GM23338 (cell line): ENCODE results near the gene PPP5C. TPM values are rescaled to one million over a fixed set of nuclear protein-coding genes. Genes with fewer than 3 reads are reported as not detected.
A peak's percentile ranks its signal among the peaks of the same experiment; 100 is the strongest.

Experiments
- ATAC-seq: fragments of 200-7000 bp; cut with Tn5 transposase; 3 replicates; pipeline ENCODE4 v1.9.1; 2020
- DNase-seq: peaks from one replicate; pipeline ENCODE4 v3.0.0-alpha.2; 2015; ENCODE audit warnings: low spot score
- H2AFZ ChIP-seq: fragments of 200-600 bp; sonication (generic); 2 replicates; pipeline ENCODE4 v1.8.0; 2016; ENCODE audit warnings: antibody characterized with exemption, mild to moderate bottlenecking, moderate library complexity
- H3F3A ChIP-seq: fragments of 200-600 bp; sonication (generic); replicated peaks from 2 replicates; pipeline ENCODE4 v1.8.0; 2017; ENCODE audit warnings: antibody characterized with exemption, mixed run types, low read depth
- H3K27ac ChIP-seq: fragments of 200-600 bp; sonication (generic); 2 replicates; pipeline ENCODE4 v1.6.1; 2016; ENCODE audit warnings: low read depth
- H3K27me3 ChIP-seq: fragments of 200-600 bp; sonication (generic); 2 replicates; pipeline ENCODE4 v1.8.0; 2016; ENCODE audit warnings: mild to moderate bottlenecking, mixed run types, moderate library complexity; ENCODE audit not compliant: insufficient read depth
- H3K36me3 ChIP-seq: fragments of 200-600 bp; sonication (generic); 2 replicates; pipeline ENCODE4 v1.8.0; 2016; ENCODE audit warnings: mild to moderate bottlenecking; ENCODE audit not compliant: insufficient read depth
- H3K4me1 ChIP-seq: fragments of 200-600 bp; sonication (generic); 2 replicates; pipeline ENCODE4 v1.8.0; 2016; ENCODE audit warnings: mild to moderate bottlenecking, moderate library complexity; ENCODE audit not compliant: insufficient read depth
- H3K4me2 ChIP-seq: fragments of 200-600 bp; sonication (generic); 2 replicates; pipeline ENCODE4 v1.7.1; 2017; ENCODE audit warnings: mixed run types
- H3K4me3 ChIP-seq: fragments of 200-600 bp; sonication (generic); 2 replicates; pipeline ENCODE4 v1.6.1; 2016; ENCODE audit warnings: mixed run types
- H3K79me2 ChIP-seq: fragments of 200-600 bp; sonication (generic); replicated peaks from 2 replicates; pipeline ENCODE4 v1.8.0; 2017; ENCODE audit warnings: mild to moderate bottlenecking; ENCODE audit not compliant: insufficient read depth
- H3K9me2 ChIP-seq: fragments of 200-600 bp; sonication (generic); 2 replicates; pipeline ENCODE4 v1.8.0; 2017; ENCODE audit not compliant: insufficient read depth
- H4K20me1 ChIP-seq: fragments of 200-600 bp; sonication (generic); replicated peaks from 2 replicates; pipeline ENCODE4 v1.8.0; 2017; ENCODE audit warnings: mild to moderate bottlenecking; ENCODE audit not compliant: insufficient read depth
- H3K27ac Mint-ChIP-seq: 2 replicates; pipeline ENCODE4 v1.8.0; 2020; ENCODE audit warnings: inconsistent platforms, mild to moderate bottlenecking, moderate library complexity, mixed read lengths
- H3K27me3 Mint-ChIP-seq: 3 replicates; pipeline ENCODE4 v1.8.0; 2022; ENCODE audit warnings: low read depth, mild to moderate bottlenecking, moderate library complexity, mixed read lengths, inconsistent platforms; ENCODE audit not compliant: insufficient read depth, poor library complexity
- H3K36me3 Mint-ChIP-seq: 3 replicates; pipeline ENCODE4 v1.8.0; 2021; ENCODE audit warnings: low read depth, mild to moderate bottlenecking, inconsistent platforms, moderate library complexity, mixed read lengths
- H3K4me1 Mint-ChIP-seq: 3 replicates; pipeline ENCODE4 v1.8.0; 2020; ENCODE audit warnings: mild to moderate bottlenecking, inconsistent platforms, mixed read lengths
- H3K4me3 Mint-ChIP-seq: 3 replicates; pipeline ENCODE4 v1.8.0; 2021; ENCODE audit warnings: moderate library complexity, mild to moderate bottlenecking, inconsistent platforms, mixed read lengths
- H3K9me3 Mint-ChIP-seq: 3 replicates; pipeline ENCODE4 v1.8.0; 2020; ENCODE audit warnings: moderate library complexity, mild to moderate bottlenecking, inconsistent platforms, mixed read lengths
- CREB1 ChIP-seq: fragments of 250-450 bp; sonication (Bioruptor Pico); IDR thresholded peaks from 2 replicates; pipeline ENCODE4 v1.5.0; 2020; ENCODE audit warnings: low read depth, mild to moderate bottlenecking, moderate library complexity
- ETS1 ChIP-seq: IDR thresholded peaks from 2 replicates; pipeline ENCODE4 v1.6.1; 2016; ENCODE audit warnings: antibody characterized with exemption
- EZH2 ChIP-seq: fragments of 200-600 bp; sonication (generic); IDR thresholded peaks from one replicate; pipeline ENCODE4 v1.8.0; 2017; ENCODE audit warnings: antibody characterized with exemption, mild to moderate bottlenecking, low read depth; ENCODE audit not compliant: unreplicated experiment
- EZH2phosphoT487 ChIP-seq: fragments of 200-600 bp; sonication (generic); IDR thresholded peaks from one replicate; pipeline ENCODE4 v1.8.1; 2018; ENCODE audit warnings: antibody characterized with exemption; ENCODE audit not compliant: unreplicated experiment
- JUNB ChIP-seq: IDR thresholded peaks from one replicate; pipeline ENCODE4 v1.6.1; 2016; ENCODE audit warnings: antibody characterized with exemption; ENCODE audit not compliant: unreplicated experiment
- POLR2AphosphoS5 ChIP-seq: IDR thresholded peaks from 2 replicates; pipeline ENCODE4 v1.6.1; 2016; ENCODE audit warnings: antibody characterized with exemption, low read depth
- STAT1 ChIP-seq: IDR thresholded peaks from one replicate; pipeline ENCODE4 v1.6.1; 2016; ENCODE audit warnings: antibody characterized with exemption; ENCODE audit not compliant: unreplicated experiment
- polyA plus RNA-seq: library from polyadenylated mRNA; unstranded; fragments of >200 nt; fragmentation: Nextera tagmentation; extraction: Ambion mirVana; gene quantifications from 2 replicates; pipeline ENCODE4 v1.2.1, GENCODE V29; 2016
- total RNA-seq: library from RNA; depleted of rRNA; stranded (reverse); fragments of >200 nt; shearing (Covaris generic); gene quantifications from 2 replicates; pipeline ENCODE4 v1.2.3, GENCODE V29; 2014
- TF ChIP-seq, protein P1 (sequence below), 2 experiments: fragments of 200-600 bp in 1 of 2; sonication (generic) in 1 of 2; conservative IDR thresholded peaks; 2 replicates each; pipeline versions ENCODE4 v1.5.1 to v1.6.1; 2016 to 2017; ENCODE audit warnings: antibody characterized with exemption in 2 of 2, low read depth in 2 of 2, mild to moderate bottlenecking in 2 of 2, moderate library complexity in 1 of 2
- TF ChIP-seq, protein P2 (sequence below): IDR thresholded peaks from one replicate; pipeline ENCODE4 v1.6.1; 2018; ENCODE audit warnings: antibody characterized with exemption; ENCODE audit not compliant: unreplicated experiment

The PPP5C gene
- total and polyA plus RNA-seq, 2 experiments from 2014 or later: 51.6 to 123 TPM

DNA sequence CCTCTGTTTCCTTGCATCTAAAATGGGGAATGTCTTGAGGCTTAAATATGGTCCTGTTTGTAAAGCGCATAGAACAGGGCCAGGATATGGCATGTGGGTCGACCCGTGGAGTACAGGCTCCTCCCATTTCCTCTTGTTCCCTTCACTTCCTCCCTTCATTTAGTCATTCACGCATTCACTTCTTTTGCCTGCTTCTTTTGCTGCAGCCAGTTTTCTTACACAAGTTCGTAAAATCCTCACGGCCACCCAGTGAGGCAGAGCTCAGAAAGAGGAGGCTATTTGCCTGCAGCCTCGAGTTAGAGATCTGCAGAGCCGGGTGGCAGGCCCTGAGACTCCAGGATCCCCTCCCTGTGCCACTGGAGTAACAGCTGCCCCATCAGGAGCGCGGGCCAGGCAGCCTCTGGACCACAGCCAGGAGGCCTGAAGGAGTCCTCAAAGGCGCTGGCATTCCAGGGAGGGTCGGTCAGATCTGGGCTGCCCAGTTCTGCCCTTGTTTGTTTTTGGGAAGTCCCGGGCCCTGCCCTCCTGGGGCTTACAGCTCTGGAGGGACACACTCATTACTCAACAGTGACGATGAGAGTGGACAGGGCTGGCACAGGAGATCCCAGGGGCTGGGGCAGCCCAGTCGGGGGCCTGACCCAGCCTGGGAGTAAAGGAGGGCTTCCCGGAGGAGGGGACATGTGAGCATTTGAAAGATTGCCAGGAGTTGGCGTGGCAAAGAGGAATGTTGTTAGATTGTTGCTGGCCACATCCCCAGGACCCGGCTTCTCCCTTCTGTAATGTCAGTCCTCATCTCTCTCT, 4.6 kb downstream of the PPP5C start:
- DNase-seq (peak; percentile 27), ATAC-seq (no peak)
- H3K4me2 ChIP-seq: peak overlapping the region; percentile 55
- H3K79me2 ChIP-seq: peaks cover 62% of the 10 kb centered on the region
- Mint-ChIP-seq H3K27me3 (peaks cover 16% of the 10 kb centered on the region), H3K4me1 (peaks cover 44% of the 10 kb centered on the region), H3K9me3 (no peaks in the 10 kb centered on the region), H3K4me3 (peak overlapping the region; percentile 2; the same call in 1 of the 3 replicates), H3K27ac (peak overlapping the region; percentile 32), H3K36me3 (peaks cover 47% of the 10 kb centered on the region)
- no peaks in the 10 kb centered on the region for H3K27me3 ChIP-seq
- H3K4me3 ChIP-seq: no peak overlapping the region
- H3K36me3 ChIP-seq: peaks cover 13% of the 10 kb centered on the region
- H2AFZ ChIP-seq: no peak overlapping the region
- no peaks in the 10 kb centered on the region for H3K9me2 ChIP-seq
- peak overlapping the region; percentile 78; the same call in 1 of the 2 replicates for H3K27ac ChIP-seq
- no peaks in the 10 kb centered on the region for H3F3A ChIP-seq
- peaks cover 20% of the 10 kb centered on the region for H4K20me1 ChIP-seq
- TF ChIP-seq EZH2: no peak
- TF ChIP-seq CREB1 (CRISPR knock-in tag): no peak
- TF ChIP-seq, protein P1, sequence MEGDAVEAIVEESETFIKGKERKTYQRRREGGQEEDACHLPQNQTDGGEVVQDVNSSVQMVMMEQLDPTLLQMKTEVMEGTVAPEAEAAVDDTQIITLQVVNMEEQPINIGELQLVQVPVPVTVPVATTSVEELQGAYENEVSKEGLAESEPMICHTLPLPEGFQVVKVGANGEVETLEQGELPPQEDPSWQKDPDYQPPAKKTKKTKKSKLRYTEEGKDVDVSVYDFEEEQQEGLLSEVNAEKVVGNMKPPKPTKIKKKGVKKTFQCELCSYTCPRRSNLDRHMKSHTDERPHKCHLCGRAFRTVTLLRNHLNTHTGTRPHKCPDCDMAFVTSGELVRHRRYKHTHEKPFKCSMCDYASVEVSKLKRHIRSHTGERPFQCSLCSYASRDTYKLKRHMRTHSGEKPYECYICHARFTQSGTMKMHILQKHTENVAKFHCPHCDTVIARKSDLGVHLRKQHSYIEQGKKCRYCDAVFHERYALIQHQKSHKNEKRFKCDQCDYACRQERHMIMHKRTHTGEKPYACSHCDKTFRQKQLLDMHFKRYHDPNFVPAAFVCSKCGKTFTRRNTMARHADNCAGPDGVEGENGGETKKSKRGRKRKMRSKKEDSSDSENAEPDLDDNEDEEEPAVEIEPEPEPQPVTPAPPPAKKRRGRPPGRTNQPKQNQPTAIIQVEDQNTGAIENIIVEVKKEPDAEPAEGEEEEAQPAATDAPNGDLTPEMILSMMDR (conservative IDR thresholded peaks at IDR 0.05; ENCODE audit: low read depth in 2 of 2): no peak
- TF ChIP-seq JUNB: no peak
- TF ChIP-seq EZH2phosphoT487: no peak
- TF ChIP-seq, protein P2, sequence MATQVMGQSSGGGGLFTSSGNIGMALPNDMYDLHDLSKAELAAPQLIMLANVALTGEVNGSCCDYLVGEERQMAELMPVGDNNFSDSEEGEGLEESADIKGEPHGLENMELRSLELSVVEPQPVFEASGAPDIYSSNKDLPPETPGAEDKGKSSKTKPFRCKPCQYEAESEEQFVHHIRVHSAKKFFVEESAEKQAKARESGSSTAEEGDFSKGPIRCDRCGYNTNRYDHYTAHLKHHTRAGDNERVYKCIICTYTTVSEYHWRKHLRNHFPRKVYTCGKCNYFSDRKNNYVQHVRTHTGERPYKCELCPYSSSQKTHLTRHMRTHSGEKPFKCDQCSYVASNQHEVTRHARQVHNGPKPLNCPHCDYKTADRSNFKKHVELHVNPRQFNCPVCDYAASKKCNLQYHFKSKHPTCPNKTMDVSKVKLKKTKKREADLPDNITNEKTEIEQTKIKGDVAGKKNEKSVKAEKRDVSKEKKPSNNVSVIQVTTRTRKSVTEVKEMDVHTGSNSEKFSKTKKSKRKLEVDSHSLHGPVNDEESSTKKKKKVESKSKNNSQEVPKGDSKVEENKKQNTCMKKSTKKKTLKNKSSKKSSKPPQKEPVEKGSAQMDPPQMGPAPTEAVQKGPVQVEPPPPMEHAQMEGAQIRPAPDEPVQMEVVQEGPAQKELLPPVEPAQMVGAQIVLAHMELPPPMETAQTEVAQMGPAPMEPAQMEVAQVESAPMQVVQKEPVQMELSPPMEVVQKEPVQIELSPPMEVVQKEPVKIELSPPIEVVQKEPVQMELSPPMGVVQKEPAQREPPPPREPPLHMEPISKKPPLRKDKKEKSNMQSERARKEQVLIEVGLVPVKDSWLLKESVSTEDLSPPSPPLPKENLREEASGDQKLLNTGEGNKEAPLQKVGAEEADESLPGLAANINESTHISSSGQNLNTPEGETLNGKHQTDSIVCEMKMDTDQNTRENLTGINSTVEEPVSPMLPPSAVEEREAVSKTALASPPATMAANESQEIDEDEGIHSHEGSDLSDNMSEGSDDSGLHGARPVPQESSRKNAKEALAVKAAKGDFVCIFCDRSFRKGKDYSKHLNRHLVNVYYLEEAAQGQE: no peak
- H3K4me1 ChIP-seq: peaks cover 26% of the 10 kb centered on the region

DNA sequence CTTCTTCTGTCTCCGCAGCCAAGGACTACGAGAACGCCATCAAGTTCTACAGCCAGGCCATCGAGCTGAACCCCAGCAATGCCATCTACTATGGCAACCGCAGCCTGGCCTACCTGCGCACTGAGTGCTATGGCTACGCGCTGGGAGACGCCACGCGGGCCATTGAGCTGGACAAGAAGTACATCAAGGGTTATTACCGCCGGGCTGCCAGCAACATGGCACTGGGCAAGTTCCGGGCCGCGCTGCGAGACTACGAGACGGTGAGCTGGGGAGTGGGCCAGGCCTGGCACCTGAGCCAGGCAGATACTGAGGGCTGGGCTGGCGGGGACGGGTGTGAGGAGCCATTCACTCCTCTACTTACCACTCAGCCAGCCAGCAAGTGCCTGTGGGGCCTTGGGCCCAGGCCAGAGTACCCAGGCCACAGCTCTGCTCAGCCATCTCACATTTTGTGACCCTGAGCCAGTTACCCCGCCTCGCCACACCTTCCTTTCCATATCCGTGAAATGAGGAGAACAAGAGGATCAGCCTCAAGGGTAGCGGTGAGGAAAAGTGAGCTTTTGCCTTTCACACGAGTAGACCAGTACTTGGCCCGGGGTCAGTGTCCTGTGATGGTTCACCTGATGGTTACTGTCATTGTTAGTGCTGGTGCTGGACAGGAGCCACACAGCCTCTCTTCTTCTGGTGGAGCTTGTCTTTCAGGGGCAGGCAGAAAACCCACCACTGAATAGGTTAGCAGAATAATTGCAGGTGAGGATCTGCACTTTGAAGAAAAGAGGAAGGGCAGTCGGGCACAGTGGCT, 7.0 kb downstream of the PPP5C start:
- Histone ChIP-seq H3K79me2 (peaks cover 71% of the 10 kb centered on the region), H3K36me3 (peaks cover 23% of the 10 kb centered on the region)
- H3K4me3 Mint-ChIP-seq: no peak overlapping the region
- no peak for TF ChIP-seq STAT1
- TF ChIP-seq ETS1: no peak
- TF ChIP-seq POLR2AphosphoS5: no peak

More for the DNA sequence above, 7.0 kb downstream of the PPP5C start:
- Histone ChIP-seq H3K4me2 (no peak overlapping the region), H2AFZ (no peak overlapping the region), H3K27me3 (no peaks in the 10 kb centered on the region), H3K4me3 (no peak overlapping the region), H3K4me1 (peaks cover 21% of the 10 kb centered on the region), H3K9me2 (no peaks in the 10 kb centered on the region), H3K27ac (no peak overlapping the region), H3F3A (no peaks in the 10 kb centered on the region), H4K20me1 (peaks cover 27% of the 10 kb centered on the region)
- DNase-seq: no peak
- Mint-ChIP-seq H3K27me3 (peaks cover 15% of the 10 kb centered on the region), H3K9me3 (no peaks in the 10 kb centered on the region), H3K36me3 (peaks cover 54% of the 10 kb centered on the region), H3K4me1 (peaks cover 29% of the 10 kb centered on the region), H3K27ac (no peak overlapping the region)
- ATAC-seq: no peak
